CD8-positive, alpha-beta memory T cell (primary cell): ENCODE results near the gene ROCK2. TPM values are rescaled to one million over a fixed set of nuclear protein-coding genes. Genes with fewer than 3 reads are reported as not detected.

Source experiments
- CTCF ChIA-PET: fragments of 350-600 bp; sonication (Branson Sonifier 250); formaldehyde crosslinking; loops from one replicate; lab custom pipeline; 2021; ENCODE audit warnings: antibody characterized with exemption; lab: Charles Lee
- POLR2A ChIA-PET: fragments of 350-600 bp; sonication (Branson Sonifier 250); formaldehyde crosslinking; loops from one replicate; lab custom pipeline; 2021; ENCODE audit warnings: antibody characterized with exemption; lab: Charles Lee
- DNase-seq, 5 donors: peaks; one replicate each; pipeline versions ENCODE4 v3.0.0 to v3.0.0-alpha.2; 2020 to 2022; ENCODE audit warnings: mixed read lengths in 1 of 5
- H3K27ac ChIP-seq: one replicate; pipeline ENCODE4 v1.7.0; 2013; ENCODE audit warnings: low read depth, mild to moderate bottlenecking, low read length, moderate library complexity
- H3K27me3 ChIP-seq: 2 replicates; pipeline ENCODE4 v1.7.0; 2013; ENCODE audit warnings: low read length, mild to moderate bottlenecking; ENCODE audit not compliant: insufficient read depth, poor library complexity, severe bottlenecking
- H3K36me3 ChIP-seq: 2 replicates; pipeline ENCODE4 v1.7.0; 2013; ENCODE audit warnings: mild to moderate bottlenecking, low read length, moderate library complexity; ENCODE audit not compliant: insufficient read depth
- H3K4me1 ChIP-seq: 2 replicates; pipeline ENCODE4 v1.7.0; 2013; ENCODE audit warnings: mild to moderate bottlenecking, low read length, moderate library complexity; ENCODE audit not compliant: insufficient read depth
- H3K4me3 ChIP-seq: 2 replicates; pipeline ENCODE4 v1.7.0; 2013; ENCODE audit warnings: mild to moderate bottlenecking, low read length
- H3K9me3 ChIP-seq: 2 replicates; pipeline ENCODE4 v1.7.0; 2013; ENCODE audit warnings: mild to moderate bottlenecking, low read length
- H3K27ac Mint-ChIP-seq, 8 donors: one replicate each; pipeline ENCODE4 v1.8.0; 2020 to 2021; ENCODE audit warnings: mixed read lengths in 8 of 8, mild to moderate bottlenecking in 6 of 8, inconsistent platforms in 3 of 8, moderate library complexity in 3 of 8
- H3K27me3 Mint-ChIP-seq, 2 donors: one replicate each; pipeline ENCODE4 v1.8.0; 2020 to 2021; ENCODE audit warnings: mixed read lengths in 2 of 2, mild to moderate bottlenecking in 1 of 2, moderate library complexity in 1 of 2
- H3K36me3 Mint-ChIP-seq, 3 donors: one replicate each; pipeline ENCODE4 v1.8.0; 2020 to 2021; ENCODE audit warnings: mixed read lengths in 3 of 3, inconsistent platforms in 1 of 3, mild to moderate bottlenecking in 1 of 3
- H3K4me1 Mint-ChIP-seq, 3 donors: one replicate each; pipeline ENCODE4 v1.8.0; 2020 to 2021; ENCODE audit warnings: mixed read lengths in 3 of 3, inconsistent platforms in 1 of 3, mild to moderate bottlenecking in 1 of 3
- H3K4me3 Mint-ChIP-seq, 7 donors: one replicate each; pipeline ENCODE4 v1.8.0; 2020 to 2021; ENCODE audit warnings: mixed read lengths in 7 of 7, mild to moderate bottlenecking in 6 of 7, moderate library complexity in 4 of 7, inconsistent platforms in 2 of 7
- H3K9me3 Mint-ChIP-seq, 5 donors: one replicate each; pipeline ENCODE4 v1.8.0; 2020 to 2022; ENCODE audit warnings: mixed read lengths in 5 of 5, mild to moderate bottlenecking in 3 of 5, moderate library complexity in 2 of 5, inconsistent platforms in 1 of 5
- polyA plus RNA-seq: library from polyadenylated mRNA; unstranded; fragments of 300-500 nt; fragmentation: Illumina TruSeq; gene quantifications from one replicate; pipeline ENCODE4 v1.2.3, GENCODE V29; 2021
- total RNA-seq, 2 experiments: library from RNA; stranded (reverse); gene quantifications; one replicate each; pipeline ENCODE4 v1.2.3, GENCODE V29; 2021

ROCK2 gene
- total and polyA plus RNA-seq, 3 experiments from 2014 or later: 15.5 to 22.9 (median 19.5) TPM

DNA sequence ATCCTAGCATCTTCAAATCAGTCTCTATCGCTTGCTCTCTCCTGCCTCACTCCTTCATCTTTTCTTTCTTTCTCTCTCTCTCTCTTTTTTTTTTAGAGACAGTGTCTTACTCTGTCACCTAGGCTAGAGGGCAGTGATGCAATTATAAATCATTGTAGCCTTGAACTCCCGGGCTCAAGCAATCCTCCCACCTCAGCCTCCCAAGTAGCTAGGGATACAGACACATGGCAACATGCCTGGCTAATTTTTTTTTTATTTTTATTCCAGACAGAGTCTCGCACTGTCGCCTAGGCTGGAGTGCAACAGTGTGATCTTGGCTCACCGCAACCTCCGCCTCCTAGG, 199.7 kb downstream of the ROCK2 start:
- no peak overlapping the region for H3K4me3 Mint-ChIP-seq
- no peak overlapping the region for H3K4me3 ChIP-seq
- no peak overlapping the region for H3K27ac Mint-ChIP-seq
- H3K9me3 Mint-ChIP-seq: no peaks in the 10 kb centered on the region
- H3K36me3 Mint-ChIP-seq: peaks cover 0 to 4% (median 0%) of the 10 kb centered on the region in 3 donors
- no peaks in the 10 kb centered on the region for H3K36me3 ChIP-seq
- CTCF ChIA-PET: interaction anchor here (1.2 to 1.8 kb wide), 2 partner anchors 12 to 15 kb away, joined by 5 to 8 read pairs; a partner anchor contains a TSS
- H3K27me3 ChIP-seq: no peaks in the 10 kb centered on the region
- H3K4me1 ChIP-seq: no peaks in the 10 kb centered on the region
- peaks cover 11 to 22% of the 10 kb centered on the region in 2 donors for H3K27me3 Mint-ChIP-seq
- POLR2A ChIA-PET: no interaction called here
- H3K4me1 Mint-ChIP-seq: no peaks in the 10 kb centered on the region
- H3K27ac ChIP-seq: no peak overlapping the region
- DNase-seq: no peak
- no peaks in the 10 kb centered on the region for H3K9me3 ChIP-seq

DNA sequence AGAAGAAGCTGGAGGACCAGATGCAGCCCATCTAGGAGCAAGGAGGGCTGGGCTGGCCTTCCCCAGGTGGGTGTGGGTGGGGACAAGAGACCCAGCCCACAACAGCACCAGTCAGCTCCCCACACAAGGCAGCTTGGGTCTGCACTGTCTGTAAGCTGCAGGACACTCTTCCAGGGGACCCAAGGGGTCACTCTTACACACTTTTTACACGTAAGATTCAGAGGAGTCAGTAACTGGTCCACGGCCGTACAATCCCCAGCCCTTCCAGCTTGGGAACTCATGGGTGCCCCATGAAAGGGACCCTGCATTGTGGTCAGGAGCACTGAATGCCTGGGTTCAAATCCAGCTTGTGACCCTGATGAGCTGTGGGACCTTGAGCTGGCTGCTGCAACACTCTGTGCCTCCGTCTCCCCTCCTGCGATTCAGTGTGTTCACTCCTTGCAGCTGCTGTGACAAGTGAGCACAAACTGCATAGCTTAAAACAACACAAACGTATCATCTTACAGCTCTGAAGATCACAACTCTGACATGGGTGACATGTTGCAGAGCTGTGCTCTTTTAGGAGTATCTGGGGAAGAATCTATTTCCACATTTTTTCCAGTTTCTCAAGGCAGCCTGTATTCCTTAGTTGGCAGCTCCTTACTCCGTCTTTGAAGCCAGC, 200.2 kb downstream of the ROCK2 start:
- no peak overlapping the region for H3K4me3 ChIP-seq
- H3K36me3 Mint-ChIP-seq: peaks cover 0 to 4% (median 0%) of the 10 kb centered on the region in 3 donors
- H3K4me1 ChIP-seq: no peaks in the 10 kb centered on the region
- H3K27me3 ChIP-seq: no peaks in the 10 kb centered on the region
- POLR2A ChIA-PET: no interaction called here
- H3K27ac Mint-ChIP-seq: no peak overlapping the region
- no peak overlapping the region for H3K27ac ChIP-seq
- no peaks in the 10 kb centered on the region for H3K4me1 Mint-ChIP-seq
- no peaks in the 10 kb centered on the region for H3K36me3 ChIP-seq
- no peak overlapping the region for H3K4me3 Mint-ChIP-seq
- H3K9me3 Mint-ChIP-seq: no peaks in the 10 kb centered on the region
- H3K27me3 Mint-ChIP-seq: peaks cover 11 to 22% of the 10 kb centered on the region in 2 donors
- no peak for DNase-seq
- H3K9me3 ChIP-seq: no peaks in the 10 kb centered on the region
- CTCF ChIA-PET: interaction anchor here (1.2 to 1.8 kb wide), 2 partner anchors 12 to 14 kb away, joined by 5 to 8 read pairs; a partner anchor contains a TSS

DNA sequence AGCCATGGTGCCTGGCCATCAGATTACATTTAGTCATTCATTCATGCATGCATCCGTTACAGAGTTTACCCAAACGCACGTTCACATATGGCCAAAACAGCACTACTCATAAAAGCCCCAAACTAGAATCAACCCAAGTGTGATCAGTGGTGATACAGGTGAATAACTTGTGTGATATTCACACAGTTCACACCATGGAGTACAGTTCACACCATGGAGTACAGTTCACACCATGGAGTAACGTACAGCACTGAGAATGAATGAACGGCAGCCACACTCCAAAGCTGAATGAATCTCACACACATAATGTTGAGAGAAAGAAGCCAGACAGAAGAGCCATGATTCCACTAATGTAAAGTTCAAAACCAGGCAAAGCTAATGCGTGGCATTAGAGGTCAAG, 201.4 kb downstream of the ROCK2 start:
- no peak overlapping the region for H3K27ac ChIP-seq
- Mint-ChIP-seq H3K9me3 (no peaks in the 10 kb centered on the region), H3K4me3 (no peak overlapping the region), H3K4me1 (no peaks in the 10 kb centered on the region), H3K27me3 (peaks cover 11 to 25% of the 10 kb centered on the region in 2 donors), H3K27ac (no peak overlapping the region), H3K36me3 (peaks cover 0 to 4% (median 0%) of the 10 kb centered on the region in 3 donors)
- no peak overlapping the region for H3K4me3 ChIP-seq
- CTCF ChIA-PET: interaction anchor here (0.6 kb wide), 1 partner anchor 10 kb away, joined by 3 read pairs; a partner anchor contains a TSS
- DNase-seq: no peak
- H3K27me3 ChIP-seq: no peaks in the 10 kb centered on the region
- POLR2A ChIA-PET: no interaction called here
- H3K4me1 ChIP-seq: no peaks in the 10 kb centered on the region
- H3K36me3 ChIP-seq: no peaks in the 10 kb centered on the region
- no peaks in the 10 kb centered on the region for H3K9me3 ChIP-seq

DNA sequence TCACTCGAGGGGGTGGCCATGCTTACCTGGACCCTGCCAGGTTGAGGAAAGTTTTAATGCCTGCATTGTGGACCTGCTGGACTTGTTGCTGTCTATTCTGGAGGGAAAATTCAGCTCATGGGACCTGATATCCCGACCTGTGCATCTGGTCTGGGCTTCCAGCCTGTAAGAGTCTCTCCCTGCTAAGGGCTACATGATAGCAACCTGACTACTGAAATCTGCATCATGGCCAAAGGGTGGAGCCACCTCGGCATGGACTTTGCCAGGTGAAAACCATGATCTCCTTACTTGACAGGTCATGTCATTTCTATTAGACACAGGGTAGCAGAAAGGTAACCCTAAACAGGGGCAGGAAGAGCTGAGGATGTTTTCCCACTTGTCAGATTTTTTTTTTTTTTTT, 202.1 kb downstream of the ROCK2 start:
- Mint-ChIP-seq H3K4me1 (no peaks in the 10 kb centered on the region), H3K27ac (no peak overlapping the region), H3K4me3 (no peak overlapping the region), H3K36me3 (peaks cover 0 to 4% (median 0%) of the 10 kb centered on the region in 3 donors), H3K9me3 (no peaks in the 10 kb centered on the region), H3K27me3 (peaks cover 11 to 26% of the 10 kb centered on the region in 2 donors)
- Histone ChIP-seq H3K9me3 (no peaks in the 10 kb centered on the region), H3K36me3 (no peaks in the 10 kb centered on the region), H3K4me1 (no peaks in the 10 kb centered on the region), H3K27ac (no peak overlapping the region), H3K4me3 (no peak overlapping the region), H3K27me3 (no peaks in the 10 kb centered on the region)
- CTCF ChIA-PET: interaction anchor here (1.8 kb wide), 1 partner anchor 10 kb away, joined by 11 read pairs; a partner anchor contains a TSS
- POLR2A ChIA-PET: no interaction called here
- DNase-seq: no peak

DNA sequence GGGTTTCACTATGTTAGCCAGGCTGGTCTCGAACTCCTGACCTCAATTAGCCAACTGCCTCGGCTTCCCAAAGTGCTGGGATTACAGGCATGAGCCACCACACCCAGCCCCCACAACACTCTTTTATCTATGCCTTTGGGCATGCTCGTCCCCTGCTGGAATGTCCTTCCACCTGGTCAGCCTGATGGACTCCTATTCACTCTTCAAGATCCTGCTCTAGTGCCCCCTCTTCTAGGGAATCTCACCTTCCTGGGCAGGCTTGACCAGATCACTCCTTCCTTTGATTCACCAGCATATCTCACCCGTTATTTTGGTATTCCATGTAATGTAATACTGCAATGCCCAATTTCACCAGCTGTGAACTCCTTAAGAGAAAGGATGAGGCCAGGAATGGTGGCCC, 203.1 kb downstream of the ROCK2 start:
- no peak overlapping the region for H3K27ac ChIP-seq
- no peaks in the 10 kb centered on the region for H3K27me3 ChIP-seq
- POLR2A ChIA-PET: no interaction called here
- Mint-ChIP-seq H3K27me3 (peaks cover 13 to 32% of the 10 kb centered on the region in 2 donors), H3K4me3 (no peak overlapping the region), H3K27ac (no peak overlapping the region), H3K9me3 (no peaks in the 10 kb centered on the region), H3K36me3 (peaks cover 0 to 4% (median 2%) of the 10 kb centered on the region in 3 donors), H3K4me1 (no peaks in the 10 kb centered on the region)
- H3K4me3 ChIP-seq: no peak overlapping the region
- no peaks in the 10 kb centered on the region for H3K36me3 ChIP-seq
- no peaks in the 10 kb centered on the region for H3K9me3 ChIP-seq
- CTCF ChIA-PET: interaction anchor here (1.8 kb wide), 1 partner anchor 9 kb away, joined by 11 read pairs; a partner anchor contains a TSS
- H3K4me1 ChIP-seq: no peaks in the 10 kb centered on the region
- DNase-seq: no peak

DNA sequence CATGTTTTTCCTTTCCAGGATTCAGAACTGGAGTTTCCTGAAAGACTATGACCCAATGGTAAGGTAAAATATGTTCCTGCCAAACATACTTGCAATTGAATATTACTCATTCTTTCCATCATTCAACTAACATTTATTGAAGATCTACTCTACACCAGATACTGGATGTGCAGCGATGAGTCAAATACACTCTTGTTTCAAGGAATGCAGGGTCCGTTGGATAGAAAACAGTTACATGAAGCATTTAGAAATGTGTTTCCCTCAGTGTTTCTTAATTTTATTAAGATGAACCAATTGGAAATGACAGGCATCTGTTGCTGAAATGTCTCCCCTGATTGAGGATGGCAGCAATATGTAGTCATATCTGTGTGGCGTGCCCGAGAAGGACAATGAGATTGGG, 203.9 kb downstream of the ROCK2 start:
- H3K27ac Mint-ChIP-seq: no peak overlapping the region
- H3K4me1 ChIP-seq: no peaks in the 10 kb centered on the region
- H3K9me3 ChIP-seq: no peaks in the 10 kb centered on the region
- H3K9me3 Mint-ChIP-seq: no peaks in the 10 kb centered on the region
- ChIA-PET CTCF (interaction anchor here (1.8 kb wide), 1 partner anchor 8 kb away, joined by 11 read pairs; a partner anchor contains a TSS), POLR2A (no interaction called here)
- H3K4me3 ChIP-seq: no peak overlapping the region
- DNase-seq: no peak
- no peaks in the 10 kb centered on the region for H3K4me1 Mint-ChIP-seq
- H3K36me3 ChIP-seq: no peaks in the 10 kb centered on the region
- H3K27me3 Mint-ChIP-seq: peaks cover 13 to 37% of the 10 kb centered on the region in 2 donors
- no peak overlapping the region for H3K27ac ChIP-seq
- H3K4me3 Mint-ChIP-seq: no peak overlapping the region
- no peaks in the 10 kb centered on the region for H3K27me3 ChIP-seq
- peaks cover 0 to 4% (median 2%) of the 10 kb centered on the region in 3 donors for H3K36me3 Mint-ChIP-seq

DNA sequence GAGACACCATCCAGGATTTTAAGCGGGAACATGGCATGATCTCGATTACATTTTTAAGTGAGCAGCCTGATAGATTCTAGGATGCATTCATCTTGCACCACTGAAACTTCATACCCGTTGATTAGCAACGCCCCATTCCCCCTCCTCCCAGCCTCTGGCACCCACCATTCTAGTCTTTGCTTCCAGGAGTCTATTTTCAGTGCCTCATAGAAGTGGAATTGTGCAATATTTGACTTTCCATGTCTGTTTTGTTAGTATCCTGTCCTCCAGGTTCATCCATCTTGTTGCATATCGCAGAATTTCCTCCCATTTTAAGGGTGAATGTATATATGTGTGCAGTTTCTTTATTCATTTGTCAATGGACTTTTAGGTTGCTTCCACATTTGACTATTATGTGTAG, 210.1 kb downstream of the ROCK2 start:
- no peaks in the 10 kb centered on the region for H3K36me3 ChIP-seq
- ChIA-PET CTCF (interaction anchor here (1.2 to 15.6 kb wide), 6 partner anchors 12 to 450 kb away, joined by 3 to 231 read pairs (median 16); no protein-coding TSS in a partner anchor), POLR2A (no interaction called here)
- H3K27me3 ChIP-seq: no peaks in the 10 kb centered on the region
- no peak overlapping the region for H3K4me3 ChIP-seq
- H3K4me1 ChIP-seq: peaks cover 22% of the 10 kb centered on the region
- Mint-ChIP-seq H3K27me3 (peaks cover 3 to 15% of the 10 kb centered on the region in 2 donors), H3K4me1 (peaks cover 16 to 34% (median 23%) of the 10 kb centered on the region in 3 donors), H3K36me3 (peaks cover 0 to 2% (median 0%) of the 10 kb centered on the region in 3 donors), H3K9me3 (no peaks in the 10 kb centered on the region), H3K27ac (peak overlapping the region in 3 of 8 donors; percentile 5 to 52 (median 27)), H3K4me3 (peak overlapping the region in 2 of 7 donors; percentile 73)
- H3K9me3 ChIP-seq: no peaks in the 10 kb centered on the region
- no peak overlapping the region for H3K27ac ChIP-seq
- no peak for DNase-seq

DNA sequence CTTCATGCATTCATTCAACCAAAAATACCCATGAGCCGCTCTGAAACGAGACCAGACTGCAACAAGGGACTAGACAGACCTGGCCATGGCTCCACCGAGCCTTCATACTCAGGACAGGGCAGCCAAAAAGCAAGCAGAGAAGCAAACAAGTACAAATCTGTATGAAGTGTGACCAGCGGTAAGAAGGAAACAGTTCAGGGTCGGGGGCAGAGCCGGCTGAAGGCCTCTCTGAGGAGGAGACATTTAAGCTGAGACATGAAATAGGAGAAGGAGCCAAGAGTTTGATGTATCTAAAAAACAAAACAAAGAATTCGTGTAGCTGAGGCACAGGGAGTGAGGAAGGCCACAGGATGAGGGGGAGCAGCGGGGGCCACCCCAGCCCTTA, 210.5 kb downstream of the ROCK2 start:
- H3K27me3 ChIP-seq: no peaks in the 10 kb centered on the region
- H3K4me3 ChIP-seq: no peak overlapping the region
- POLR2A ChIA-PET: interaction anchor here (1.8 to 2.1 kb wide), 2 partner anchors 18 to 21 kb away, joined by 8 to 13 read pairs; partner anchors contain the start of gene SLC66A3
- no peak for DNase-seq
- peaks cover 3 to 15% of the 10 kb centered on the region in 2 donors for H3K27me3 Mint-ChIP-seq
- H3K9me3 ChIP-seq: no peaks in the 10 kb centered on the region
- CTCF ChIA-PET: interaction anchor here (1.0 to 15.6 kb wide), 14 partner anchors 8 to 450 kb away, joined by 3 to 231 read pairs (median 10); partner anchors contain the start of gene SLC66A3
- H3K4me1 ChIP-seq: peaks cover 22% of the 10 kb centered on the region
- H3K27ac ChIP-seq: no peak overlapping the region
- peak overlapping the region in 1 of 8 donors; percentile 38 for H3K27ac Mint-ChIP-seq
- H3K36me3 Mint-ChIP-seq: peaks cover 0 to 2% (median 0%) of the 10 kb centered on the region in 3 donors
- H3K9me3 Mint-ChIP-seq: no peaks in the 10 kb centered on the region
- H3K4me3 Mint-ChIP-seq: peak overlapping the region in 2 of 7 donors; percentile 26 to 56
- H3K4me1 Mint-ChIP-seq: peaks cover 16 to 34% (median 26%) of the 10 kb centered on the region in 3 donors
- no peaks in the 10 kb centered on the region for H3K36me3 ChIP-seq
